B cell (primary cell): ENCODE results near the gene MFRP. TPM values are rescaled to one million over a fixed set of nuclear protein-coding genes. Genes with fewer than 3 reads are reported as not detected.

Experiments used
- ATAC-seq: fragments of 200-7000 bp; cut with Tn5 transposase; one replicate; pipeline ENCODE4 v1.10.0; 2021; ENCODE audit warnings: low read depth, mild to moderate bottlenecking, moderate number of reproducible peaks, moderate library complexity
- CTCF ChIA-PET: fragments of 350-600 bp; sonication (Branson Sonifier 250); formaldehyde crosslinking; loops from one replicate; lab custom pipeline; 2021; ENCODE audit warnings: antibody characterized with exemption, inconsistent platforms; lab: Charles Lee
- POLR2A ChIA-PET: fragments of 350-600 bp; sonication (Branson Sonifier 250); formaldehyde crosslinking; loops from one replicate; lab custom pipeline; 2021; ENCODE audit warnings: antibody characterized with exemption; lab: Charles Lee
- DNase-seq: peaks from one replicate; pipeline ENCODE4 v3.0.0; 2013
- H2AFZ ChIP-seq: 2 replicates; pipeline ENCODE4 v1.6.1; 2012; ENCODE audit warnings: mild to moderate bottlenecking, low read depth, low read length; ENCODE audit not compliant: insufficient read depth, poor library complexity, severe bottlenecking
- H3K27ac ChIP-seq, 2 donors: 1 replicate in 1 of 2; 2 replicates in 1 of 2; pipeline ENCODE4 v1.5.1; 2012 to 2013; ENCODE audit warnings: low read length in 2 of 2, mild to moderate bottlenecking in 2 of 2, moderate library complexity in 1 of 2
- H3K27me3 ChIP-seq, 4 experiments: fragments of 200-600 bp in 1 of 4; sonication (generic) in 1 of 4; replicated peaks in 1 of 4; 1 replicate in 2 of 4; 2 replicates in 2 of 4; pipeline versions ENCODE4 v1.6.1 to v1.7.0; 2013 to 2016; ENCODE audit warnings: low read length in 3 of 4, mild to moderate bottlenecking in 2 of 4, mixed read lengths in 1 of 4, moderate library complexity in 1 of 4; ENCODE audit not compliant: insufficient read depth in 4 of 4, control insufficient read depth in 3 of 4; ENCODE audit errors: control extremely low read depth in 1 of 4
- H3K36me3 ChIP-seq, 2 experiments: replicated peaks in 1 of 2; 1 replicate in 1 of 2; 2 replicates in 1 of 2; pipeline versions ENCODE4 v1.6.1 to v1.7.1; 2013; ENCODE audit warnings: low read length in 1 of 2; ENCODE audit not compliant: insufficient read depth in 2 of 2, control insufficient read depth in 1 of 2; ENCODE audit errors: control extremely low read depth in 1 of 2, extremely low read depth in 1 of 2
- H3K4me1 ChIP-seq, 2 donors: fragments of 200-600 bp in 1 of 2; sonication (generic) in 1 of 2; 1 replicate in 1 of 2; 2 replicates in 1 of 2; pipeline versions ENCODE4 v1.5.1 to v1.6.1; 2013 to 2017; ENCODE audit warnings: low read length in 2 of 2; ENCODE audit not compliant: control insufficient read depth in 2 of 2, insufficient read depth in 2 of 2
- H3K4me2 ChIP-seq: replicated peaks from 2 replicates; pipeline ENCODE3; 2012; ENCODE audit warnings: mild to moderate bottlenecking, low read depth, low read length; ENCODE audit not compliant: poor library complexity, severe bottlenecking
- H3K4me3 ChIP-seq, 5 experiments: fragments of 200-600 bp in 1 of 5; sonication (generic) in 1 of 5; 1 replicate in 3 of 5; 2 replicates in 2 of 5; pipeline versions ENCODE4 v1.5.1 to v1.7.0; 2011 to 2016; ENCODE audit warnings: low read length in 4 of 5, mild to moderate bottlenecking in 4 of 5, low read depth in 2 of 5, control low read depth in 1 of 5, moderate library complexity in 1 of 5; ENCODE audit not compliant: insufficient read depth in 1 of 5; ENCODE audit errors: control extremely low read depth in 1 of 5, extremely low read depth in 1 of 5
- H3K79me2 ChIP-seq: fragments of 200-600 bp; sonication (generic); one replicate; pipeline ENCODE4 v1.6.0; 2016; ENCODE audit warnings: low read length; ENCODE audit not compliant: control insufficient read depth, insufficient read depth
- H3K9ac ChIP-seq: fragments of 200-600 bp; sonication (generic); 2 replicates; pipeline ENCODE4 v1.6.1; 2017; ENCODE audit warnings: mild to moderate bottlenecking, low read length, moderate library complexity
- H3K9me3 ChIP-seq, 3 donors: one replicate each; pipeline versions ENCODE4 v1.6.1 to v1.7.1; 2013; ENCODE audit warnings: low read length in 2 of 3; ENCODE audit not compliant: control insufficient read depth in 2 of 3, insufficient read depth in 1 of 3; ENCODE audit errors: control extremely low read depth in 1 of 3
- H4K20me1 ChIP-seq: 2 replicates; pipeline ENCODE4 v1.6.0; 2012; ENCODE audit warnings: mild to moderate bottlenecking, low read length; ENCODE audit not compliant: insufficient read depth, control insufficient read depth, poor library complexity, severe bottlenecking
- H3K27ac Mint-ChIP-seq: one replicate; pipeline ENCODE4 v1.8.0; 2021; ENCODE audit warnings: mixed read lengths
- H3K27me3 Mint-ChIP-seq: one replicate; pipeline ENCODE4 v1.8.0; 2021; ENCODE audit warnings: mixed read lengths
- H3K4me1 Mint-ChIP-seq: one replicate; pipeline ENCODE4 v1.8.0; 2021; ENCODE audit warnings: mixed read lengths
- H3K4me3 Mint-ChIP-seq: one replicate; pipeline ENCODE4 v1.8.0; 2021; ENCODE audit warnings: mixed read lengths
- H3K9me3 Mint-ChIP-seq: one replicate; pipeline ENCODE4 v1.8.0; 2022; ENCODE audit warnings: mixed read lengths; ENCODE audit not compliant: insufficient read depth
- EZH2 ChIP-seq: IDR thresholded peaks from 2 replicates; pipeline ENCODE4 v1.6.1; 2012; ENCODE audit warnings: borderline replicate concordance, low read depth, mild to moderate bottlenecking, moderate library complexity, low read length; ENCODE audit not compliant: insufficient read depth, poor library complexity, severe bottlenecking
- WGBS: methylation state at CpG from one replicate; pipeline ENCODE4 v1.1.5; 2013; ENCODE audit warnings: missing lambda C conversion rate; ENCODE audit not compliant: insufficient coverage; 5-methylcytosine and 5-hydroxymethylcytosine counted together
- intact Hi-C: fragments of 100-400 bp; cut with micrococcal nuclease; formaldehyde crosslinking; loops from one replicate; pipeline ENCODE4 v1.10.0; 2022
- polyA plus RNA-seq: library from polyadenylated mRNA; depleted of rRNA; stranded (reverse); fragments of >200 nt; gene quantifications from 2 replicates; pipeline ENCODE4 v1.2.3, GENCODE V29; 2012
- total RNA-seq, 2 donors: library from RNA; stranded (reverse); fragments of 120-200 nt in 1 of 2; gene quantifications; 1 replicate in 1 of 2; 2 replicates in 1 of 2; pipeline versions ENCODE4 v1.2.3 to v1.2.4, GENCODE V29; 2013 to 2022
- TF ChIP-seq, protein P1 (sequence below): fragments of 200-600 bp; IDR thresholded peaks from one replicate; pipeline ENCODE4 v1.8.0; 2022; ENCODE audit warnings: antibody characterized with exemption, mild to moderate bottlenecking

Gene MFRP
- total and polyA plus RNA-seq, 2 donors (not counting 1 experiment from before 2014, with no cell fraction given): not detected

DNA sequence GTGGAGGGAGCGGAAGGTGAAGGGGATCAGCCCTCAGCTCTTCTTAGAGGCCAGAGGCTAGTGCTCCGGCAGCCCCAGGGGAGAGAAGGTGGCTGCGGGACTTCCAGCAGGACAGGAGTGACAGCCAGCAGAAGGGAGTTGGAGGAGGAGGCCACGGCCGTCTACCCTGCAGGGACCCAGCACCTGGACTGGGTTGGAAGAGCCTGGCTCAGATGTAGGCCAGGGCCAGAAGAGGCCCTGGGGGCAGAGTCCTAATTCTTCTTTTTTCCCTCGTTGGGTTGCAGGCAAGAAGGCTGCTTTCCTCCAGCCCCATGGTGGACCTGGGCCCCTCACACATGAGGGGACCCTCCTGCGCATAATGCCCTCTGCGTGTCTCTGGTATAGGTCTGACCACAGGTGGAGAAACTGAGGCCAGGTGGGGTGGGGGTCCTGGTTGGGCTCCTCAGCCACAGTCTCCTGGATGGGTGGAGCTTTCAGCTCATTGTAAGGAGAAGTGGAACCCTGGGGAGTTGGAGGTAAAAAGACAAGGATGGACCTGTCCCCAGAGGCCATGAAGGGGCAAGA, 27.3 kb downstream of the MFRP start:
- no peaks in the 10 kb centered on the region for H4K20me1 ChIP-seq
- peak overlapping the region; percentile 58 for H3K4me3 Mint-ChIP-seq
- no peak overlapping the region for H3K4me3 ChIP-seq
- 80% methylated on average over 7 of the region's 8 CpGs for WGBS
- H2AFZ ChIP-seq: no peak overlapping the region
- H3K9me3 Mint-ChIP-seq: no peaks in the 10 kb centered on the region
- peaks cover 42% of the 10 kb centered on the region for H3K4me1 Mint-ChIP-seq
- H3K4me1 ChIP-seq: peaks cover 35 to 57% of the 10 kb centered on the region in 2 donors
- no peaks in the 10 kb centered on the region for H3K79me2 ChIP-seq
- ChIA-PET CTCF (interaction anchor here (1.2 kb wide), 1 partner anchor 113 kb away, joined by 3 read pairs; the partner anchor contains the start of gene CBL), POLR2A (no interaction called here)
- no peak for ATAC-seq
- no peak for DNase-seq
- no peaks in the 10 kb centered on the region for H3K36me3 ChIP-seq
- H3K27me3 Mint-ChIP-seq: peaks cover 13% of the 10 kb centered on the region
- peaks cover 0 to 9% (median 0%) of the 10 kb centered on the region in 3 donors for H3K9me3 ChIP-seq
- TF ChIP-seq EZH2: no peak
- TF ChIP-seq, protein P1, sequence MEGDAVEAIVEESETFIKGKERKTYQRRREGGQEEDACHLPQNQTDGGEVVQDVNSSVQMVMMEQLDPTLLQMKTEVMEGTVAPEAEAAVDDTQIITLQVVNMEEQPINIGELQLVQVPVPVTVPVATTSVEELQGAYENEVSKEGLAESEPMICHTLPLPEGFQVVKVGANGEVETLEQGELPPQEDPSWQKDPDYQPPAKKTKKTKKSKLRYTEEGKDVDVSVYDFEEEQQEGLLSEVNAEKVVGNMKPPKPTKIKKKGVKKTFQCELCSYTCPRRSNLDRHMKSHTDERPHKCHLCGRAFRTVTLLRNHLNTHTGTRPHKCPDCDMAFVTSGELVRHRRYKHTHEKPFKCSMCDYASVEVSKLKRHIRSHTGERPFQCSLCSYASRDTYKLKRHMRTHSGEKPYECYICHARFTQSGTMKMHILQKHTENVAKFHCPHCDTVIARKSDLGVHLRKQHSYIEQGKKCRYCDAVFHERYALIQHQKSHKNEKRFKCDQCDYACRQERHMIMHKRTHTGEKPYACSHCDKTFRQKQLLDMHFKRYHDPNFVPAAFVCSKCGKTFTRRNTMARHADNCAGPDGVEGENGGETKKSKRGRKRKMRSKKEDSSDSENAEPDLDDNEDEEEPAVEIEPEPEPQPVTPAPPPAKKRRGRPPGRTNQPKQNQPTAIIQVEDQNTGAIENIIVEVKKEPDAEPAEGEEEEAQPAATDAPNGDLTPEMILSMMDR: no peak
- peaks cover 0 to 56% (median 22%) of the 10 kb centered on the region in 4 experiments for H3K27me3 ChIP-seq
- H3K4me2 ChIP-seq: peak overlapping the region; percentile 24
- peak overlapping the region; percentile 22 for H3K27ac Mint-ChIP-seq
- intact Hi-C loops: no loop called here
- no peak overlapping the region for H3K9ac ChIP-seq
- no peak overlapping the region for H3K27ac ChIP-seq
